GM19395 (cell line): ENCODE data around the gene FTSJ3.
"Not testable (repeated sequence)": the region's sequence is repeated elsewhere in the genome, so short reads cannot be mapped to it uniquely, and the experiment has no call there.

Source experiments
- ATAC-seq: cut with Tn5 transposase; IDR thresholded peaks from one replicate; pipeline ENCODE4 v1.9.1; 2021; ENCODE audit warnings: mild to moderate bottlenecking, moderate library complexity; ENCODE audit not compliant: unreplicated experiment

FTSJ3 gene

DNA sequence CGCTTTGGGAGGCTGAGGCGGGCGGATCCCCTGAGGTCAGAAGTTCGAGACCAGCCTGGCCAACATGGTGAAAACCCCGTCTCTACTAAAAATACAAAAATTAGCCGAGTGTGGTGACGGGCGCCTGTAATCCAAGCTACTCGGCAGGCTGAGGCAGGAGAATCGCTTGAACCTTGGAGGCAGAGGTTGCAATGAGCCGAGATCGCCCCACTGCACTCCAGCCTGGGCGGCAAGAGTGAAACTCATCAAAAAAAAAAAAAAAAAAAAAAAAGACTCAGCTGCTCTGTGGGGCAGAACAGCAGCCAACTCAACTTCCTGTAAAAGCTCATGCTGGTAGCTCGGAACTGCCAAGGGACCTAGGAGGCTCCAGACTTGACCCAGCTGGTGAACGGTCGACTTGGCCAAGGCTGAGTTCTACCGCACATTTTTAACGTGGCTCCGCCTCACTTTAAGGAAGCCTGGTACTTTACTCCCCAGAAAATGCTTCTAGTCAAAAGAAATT is 16.0 kb upstream of the FTSJ3 start:
- ATAC-seq: not testable (repeated sequence)

DNA sequence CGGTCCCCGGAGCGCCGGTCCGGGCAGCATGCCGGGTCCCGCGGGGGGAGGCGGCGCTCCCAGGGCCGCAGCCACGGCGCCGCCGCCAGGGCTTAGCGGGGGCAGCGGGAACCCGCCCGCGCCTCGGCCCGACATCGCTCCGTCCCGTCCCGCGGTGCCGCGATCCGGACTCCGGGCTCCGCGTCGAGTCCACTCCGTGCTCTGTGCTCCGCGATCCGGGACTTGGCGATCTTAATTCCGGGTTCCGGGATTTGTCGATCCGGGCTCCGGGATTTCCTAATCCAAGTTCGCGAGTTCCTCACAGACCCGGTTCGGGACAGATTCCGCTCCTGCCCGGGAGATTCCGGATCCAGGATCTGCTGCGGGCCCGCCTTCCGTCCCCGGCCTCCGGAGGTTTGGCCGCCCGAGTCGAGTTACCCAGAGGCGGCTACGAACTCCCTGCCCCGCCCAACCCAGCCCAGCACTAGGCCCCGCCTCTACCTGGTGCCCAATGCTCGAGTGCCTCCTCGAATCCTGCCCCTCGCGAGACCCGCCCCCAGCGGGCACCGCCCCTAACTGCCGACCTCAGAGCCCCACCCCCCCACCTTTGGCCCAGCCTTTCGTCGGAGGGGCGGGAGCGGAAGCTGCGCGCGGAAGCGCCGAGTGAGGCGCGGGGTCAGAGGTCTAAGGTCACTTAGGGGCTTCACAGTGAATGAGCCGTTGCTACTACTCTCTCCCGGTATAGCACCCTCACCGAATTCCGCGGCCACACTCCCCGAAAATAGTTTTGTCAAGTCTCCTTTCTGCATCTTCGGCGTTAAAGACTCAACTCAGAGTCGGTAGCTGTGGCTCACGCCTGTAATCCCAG is 15.3 kb upstream of the FTSJ3 start, which contains the start of gene SMARCD2:
SMARCD2 (minus strand) TSS at position 146 of the 847 bp plus-strand sequence; CDS start at position 135, 11 bp downstream.
- ATAC-seq: peak; percentile 74

DNA sequence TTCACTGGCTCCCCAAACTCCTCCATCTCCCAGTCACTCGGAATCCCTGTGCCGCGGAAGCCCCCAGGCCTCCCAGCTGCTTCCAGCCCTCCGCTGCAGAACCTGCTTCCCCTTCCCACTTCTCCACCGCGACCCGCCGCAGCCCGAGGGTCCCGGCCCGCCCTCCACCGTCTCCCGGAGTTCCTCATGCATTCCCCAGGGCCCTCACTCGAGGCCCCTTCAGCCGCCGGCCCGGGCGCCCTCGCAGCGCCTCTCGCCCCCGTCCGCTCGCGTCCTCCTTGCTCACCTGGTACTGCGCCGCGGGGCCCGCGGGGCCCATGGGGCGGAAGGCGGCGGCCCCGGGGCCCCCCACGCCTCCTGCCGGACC is 14.7 kb upstream of the FTSJ3 start:
- peak; percentile 31 for ATAC-seq

DNA sequence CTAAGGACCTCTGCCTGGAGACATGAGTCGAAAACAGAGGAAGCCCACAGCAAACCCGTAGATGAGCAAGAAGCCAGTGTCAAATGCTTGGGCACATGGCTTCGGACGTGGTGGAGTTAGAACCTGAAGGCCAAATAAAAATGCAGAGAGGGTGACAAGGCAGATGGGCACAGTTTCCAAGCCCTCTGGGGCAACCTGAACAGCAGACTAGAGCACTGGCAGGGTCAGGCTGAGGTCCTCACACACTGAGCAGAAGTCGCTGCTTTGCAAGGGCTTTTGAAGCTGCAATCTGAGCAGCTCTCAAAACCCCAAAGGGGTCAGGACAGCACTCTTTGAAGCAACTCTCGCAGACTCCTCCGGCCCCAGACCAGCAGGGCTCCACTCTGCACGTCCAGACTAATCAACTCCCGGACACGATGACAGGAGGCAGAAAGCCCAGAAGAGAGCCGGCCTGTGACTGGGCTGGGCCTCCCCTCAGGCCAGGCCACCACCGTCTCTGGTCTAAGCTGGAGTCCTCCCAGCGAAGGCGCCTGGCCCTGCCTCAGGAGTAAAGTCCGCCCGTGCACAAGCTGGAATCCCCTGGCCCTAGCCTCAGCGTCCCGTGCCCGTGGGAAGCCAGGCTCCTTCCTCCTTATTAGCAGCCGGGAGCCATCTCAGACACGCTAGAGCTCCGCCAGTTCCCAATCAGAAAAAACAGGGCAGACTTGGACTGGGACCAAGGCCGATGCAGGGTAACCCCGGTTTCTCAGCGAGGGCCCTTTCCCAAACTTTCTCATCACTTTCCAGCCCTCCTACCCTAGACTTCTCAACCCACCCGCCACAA is 14.1 kb upstream of the FTSJ3 start:
- no peak for ATAC-seq

DNA sequence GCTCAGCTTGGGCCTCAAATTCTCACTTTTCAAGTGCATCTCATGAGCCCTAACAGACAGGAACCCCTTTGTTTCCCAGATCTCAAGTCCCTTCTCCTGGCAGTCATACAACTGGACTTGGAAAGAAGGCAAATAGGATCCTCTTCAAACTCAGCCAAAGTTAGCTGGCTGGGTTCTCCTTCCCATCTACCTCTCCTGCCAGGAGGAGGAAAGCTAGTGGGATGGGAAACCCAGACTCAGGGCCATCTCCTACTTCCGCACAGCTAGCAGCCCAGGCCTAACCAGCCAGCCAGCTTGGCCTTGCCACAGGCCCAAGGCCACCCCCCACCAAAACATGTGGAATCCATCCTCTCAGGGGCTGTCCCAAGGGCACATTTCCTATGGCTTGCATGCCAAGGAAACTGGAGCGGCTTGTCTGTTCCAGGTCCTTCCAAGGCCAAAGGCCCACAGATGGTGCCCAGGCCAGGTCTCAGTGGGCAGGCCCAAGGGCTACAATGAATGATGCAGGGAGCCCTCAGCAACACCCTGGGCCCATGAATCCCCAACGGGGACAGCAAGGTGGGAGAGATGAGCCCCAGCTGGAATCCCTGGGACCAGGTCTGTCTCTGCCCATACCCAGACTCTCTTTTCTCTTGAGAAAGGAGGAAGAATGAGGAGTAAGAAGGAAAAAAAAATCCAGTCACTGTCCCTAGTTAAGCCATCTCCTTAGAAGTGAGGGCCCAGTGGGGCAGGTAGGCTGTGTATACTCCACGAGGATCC is 13.3 kb upstream of the FTSJ3 start:
- no peak for ATAC-seq

DNA sequence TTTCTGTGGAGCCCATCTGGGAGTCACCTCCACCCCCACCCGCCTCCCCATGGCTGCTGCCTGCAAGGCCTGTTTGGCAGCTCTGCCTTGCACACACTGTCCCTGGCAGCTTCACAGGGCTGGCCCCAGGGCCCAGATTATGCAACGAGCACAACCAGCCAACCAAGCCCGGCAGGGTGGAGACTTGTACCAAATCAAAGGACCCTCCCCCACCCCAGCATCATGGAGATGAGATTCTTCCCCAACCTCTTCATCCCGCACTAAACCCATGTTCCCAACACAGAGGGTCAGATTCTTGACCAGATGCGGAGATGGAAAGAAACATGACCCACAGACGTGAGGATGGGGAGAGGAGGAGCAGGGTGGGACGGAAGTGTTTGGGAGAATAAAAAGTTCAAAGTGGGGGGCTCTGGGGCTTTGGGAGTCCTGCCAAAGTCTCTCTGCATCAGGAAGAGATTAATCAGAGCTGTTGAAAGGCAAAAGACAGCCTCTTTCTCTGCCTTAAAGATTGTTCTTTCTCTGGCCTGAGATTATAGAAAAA is 11.2 kb upstream of the FTSJ3 start:
- no peak for ATAC-seq

DNA sequence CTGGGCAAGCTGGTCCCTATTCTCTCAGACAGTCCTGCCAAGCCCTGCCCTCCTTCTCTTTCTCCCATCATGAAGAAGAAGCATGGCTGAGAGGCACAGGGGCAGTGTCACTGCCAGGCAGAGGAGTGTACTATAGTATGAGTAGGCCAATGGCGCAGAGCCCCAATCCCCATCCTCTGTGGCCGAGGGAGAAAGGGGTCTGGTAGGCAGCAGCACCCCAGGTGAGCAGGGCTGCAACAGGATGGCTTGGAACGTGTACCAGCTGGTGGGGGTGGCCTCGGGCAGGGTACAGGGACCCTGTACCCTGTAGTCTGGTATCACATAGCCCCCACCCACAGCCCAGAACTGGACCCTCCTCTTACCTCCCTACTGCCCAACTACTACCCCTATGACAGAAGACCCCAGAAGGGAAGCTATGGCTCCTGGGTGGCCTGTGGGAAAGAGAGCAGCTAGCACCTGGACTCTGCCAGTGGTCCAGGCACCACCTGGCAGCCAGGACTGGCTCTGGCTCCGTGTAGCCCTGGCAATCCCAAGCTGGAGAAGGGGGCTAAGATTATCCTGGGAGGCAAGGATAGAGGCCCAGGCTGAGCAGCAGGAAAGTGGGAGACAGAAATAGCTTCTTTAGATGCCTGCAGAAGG is 10.6 kb upstream of the FTSJ3 start:
- no peak for ATAC-seq

DNA sequence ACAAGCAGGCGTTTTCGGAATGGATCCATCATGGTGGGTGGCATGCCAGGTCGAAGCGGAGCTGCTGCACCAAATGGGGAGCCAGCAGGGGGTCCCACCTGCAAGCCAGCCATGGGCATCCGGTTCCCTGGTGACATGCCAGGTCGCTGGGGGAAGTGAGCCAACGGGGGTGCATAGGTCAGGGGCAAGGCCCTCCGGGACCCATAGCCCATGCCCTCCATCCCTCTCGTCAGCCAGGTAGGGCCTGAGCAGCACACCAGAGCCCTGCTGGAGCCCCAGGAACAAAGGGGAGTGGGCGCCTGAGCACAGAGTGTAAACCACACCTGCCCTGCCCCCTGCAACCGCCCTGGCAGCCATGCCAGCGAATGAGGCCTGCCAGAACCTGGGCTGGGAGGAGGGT is 10.0 kb upstream of the FTSJ3 start:
- no peak for ATAC-seq

DNA sequence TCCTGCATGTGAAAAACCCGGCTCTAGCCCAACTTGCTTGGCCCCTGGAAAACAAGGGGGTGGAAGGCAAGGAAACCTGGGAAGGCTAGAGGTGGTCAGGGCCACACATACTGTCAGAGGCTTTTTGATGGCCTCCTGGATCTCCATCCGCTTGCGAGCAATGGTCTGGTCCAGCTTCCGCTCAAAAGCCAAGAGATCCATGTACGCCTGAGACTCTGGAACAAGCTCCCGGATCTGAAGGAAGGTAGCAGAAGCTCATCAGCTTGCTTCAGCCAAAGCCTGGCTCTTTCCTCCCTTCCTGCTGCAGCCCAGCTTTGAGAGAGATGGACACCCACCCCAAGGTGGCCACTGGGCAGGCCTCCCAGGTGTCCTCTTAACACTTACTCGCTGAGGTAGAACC is 9.3 kb upstream of the FTSJ3 start:
- ATAC-seq: no peak

DNA sequence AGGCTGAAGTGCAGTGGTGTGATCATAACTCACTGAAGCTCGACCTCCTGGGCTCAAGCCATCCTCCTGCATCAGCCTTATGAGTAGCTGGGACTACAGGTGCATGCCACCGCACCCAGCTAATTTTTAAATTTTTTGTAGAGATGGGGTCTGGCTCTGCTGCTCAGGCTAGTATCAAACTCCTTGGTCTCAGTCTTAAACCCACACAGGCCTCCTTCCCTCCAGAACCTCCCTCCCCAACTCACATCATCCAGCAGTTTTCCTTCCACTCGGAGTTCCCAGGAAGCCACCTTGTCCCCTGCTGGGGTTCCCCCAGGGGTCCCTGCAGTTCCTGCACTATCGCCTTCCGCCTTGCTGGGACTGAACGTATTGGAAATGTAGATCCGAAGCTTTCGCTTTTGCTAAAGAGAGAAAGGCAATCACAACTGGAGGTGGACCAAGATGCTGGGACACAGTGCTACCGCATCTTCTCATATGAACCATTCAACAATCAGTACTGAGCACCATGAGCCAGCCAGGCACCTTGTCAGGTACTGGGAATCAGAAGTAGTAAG is 7.8 kb upstream of the FTSJ3 start:
- no peak for ATAC-seq

DNA sequence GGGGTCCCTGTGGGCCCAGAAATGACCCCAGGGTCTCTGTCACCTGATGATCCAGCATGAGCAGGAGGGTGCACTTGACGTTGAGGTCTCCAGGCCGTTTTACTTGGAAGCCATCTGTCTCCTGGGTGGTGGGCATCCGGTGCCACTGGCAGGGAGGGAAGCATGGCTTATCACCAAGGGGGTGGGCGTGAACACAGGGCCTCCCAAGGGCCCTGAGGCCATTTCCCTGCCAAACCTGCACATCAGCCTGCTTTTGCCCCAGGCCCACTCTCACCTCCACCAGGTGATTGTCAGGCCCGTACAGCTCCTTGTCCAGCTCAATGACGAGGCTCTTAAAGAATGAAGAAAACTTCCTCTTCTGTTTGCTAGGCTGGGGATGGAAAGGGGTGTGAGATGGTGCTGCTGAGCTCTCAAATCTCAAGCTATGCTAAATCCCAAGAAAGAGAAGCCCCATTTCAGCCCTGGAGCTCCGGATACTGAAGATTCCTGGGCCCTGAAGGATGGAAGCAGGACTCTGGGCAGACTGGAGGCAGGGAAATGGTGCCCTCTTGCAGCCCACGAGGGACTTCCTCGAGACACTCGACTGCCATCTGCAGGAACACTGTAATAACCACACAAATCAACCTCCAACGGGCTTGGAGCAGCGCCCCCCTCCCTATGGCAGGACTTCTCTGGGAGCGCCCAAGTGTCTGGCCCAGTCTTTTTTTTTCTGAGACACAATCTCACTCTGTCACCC is 7.1 kb upstream of the FTSJ3 start:
- ATAC-seq: peak; percentile 64

DNA sequence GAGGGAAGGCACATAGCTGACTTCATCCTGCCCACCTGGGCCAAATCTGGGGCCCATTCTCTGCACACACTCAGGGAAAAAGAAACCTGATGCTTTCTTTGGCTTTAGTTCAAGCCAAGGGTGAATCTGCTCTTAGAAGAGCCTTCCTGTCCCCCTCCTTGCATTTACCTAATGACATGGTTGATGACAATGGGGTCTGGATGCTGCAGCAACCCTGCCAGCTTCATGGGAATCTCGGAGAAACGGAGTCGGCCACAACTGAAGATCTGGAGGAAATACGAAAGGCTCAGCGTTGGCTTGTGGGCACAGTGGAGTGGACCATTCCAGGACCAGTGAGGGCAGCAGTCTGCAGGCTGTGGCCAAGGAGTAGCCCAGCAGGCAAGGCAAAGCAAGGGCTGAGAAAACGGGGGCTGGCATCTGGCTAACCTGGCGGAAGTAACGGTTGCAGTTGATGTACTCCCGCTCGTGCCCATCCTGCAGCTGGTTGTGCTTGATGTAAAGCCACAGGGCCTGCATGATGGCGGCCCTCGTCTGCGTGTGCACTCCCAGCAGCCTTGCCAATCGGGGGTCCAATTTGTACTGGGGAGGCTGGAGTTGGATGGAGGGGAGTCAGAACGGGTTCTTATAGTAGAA is 6.4 kb upstream of the FTSJ3 start:
- no peak for ATAC-seq

DNA sequence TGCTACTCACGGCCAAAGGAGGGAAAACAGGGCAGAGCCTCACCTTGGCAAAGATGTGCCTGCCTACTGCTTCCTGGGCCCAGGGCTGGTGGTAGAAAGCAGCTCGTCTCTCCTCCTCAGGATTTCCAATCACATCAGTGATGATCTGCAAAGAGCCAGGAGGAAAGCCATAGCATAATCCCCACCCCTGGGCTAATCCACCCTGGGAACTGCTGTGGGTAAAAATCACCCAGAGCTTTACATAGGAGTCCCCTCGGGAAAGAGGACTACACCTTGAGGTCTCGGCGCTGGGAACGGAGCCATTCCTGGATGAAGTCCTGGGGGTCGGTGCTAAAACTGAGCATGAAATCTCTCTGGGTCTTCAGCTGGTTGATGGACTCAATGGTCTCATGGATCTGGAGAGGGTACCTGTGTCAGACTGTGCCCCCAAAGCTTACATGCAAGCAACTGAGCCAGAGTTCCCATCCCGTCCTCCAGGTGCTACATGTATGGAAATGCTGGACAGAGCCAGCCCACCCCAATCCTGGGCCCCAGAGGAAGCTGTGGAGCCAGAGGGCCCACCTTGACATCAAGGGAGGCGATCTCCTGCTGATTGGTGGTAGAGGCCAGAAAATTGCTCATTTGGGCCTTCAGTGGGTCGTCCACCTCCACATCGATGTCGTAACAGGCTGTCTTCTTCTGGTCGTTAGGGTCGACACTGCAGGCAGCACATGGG is 5.7 kb upstream of the FTSJ3 start:
- ATAC-seq: no peak

DNA sequence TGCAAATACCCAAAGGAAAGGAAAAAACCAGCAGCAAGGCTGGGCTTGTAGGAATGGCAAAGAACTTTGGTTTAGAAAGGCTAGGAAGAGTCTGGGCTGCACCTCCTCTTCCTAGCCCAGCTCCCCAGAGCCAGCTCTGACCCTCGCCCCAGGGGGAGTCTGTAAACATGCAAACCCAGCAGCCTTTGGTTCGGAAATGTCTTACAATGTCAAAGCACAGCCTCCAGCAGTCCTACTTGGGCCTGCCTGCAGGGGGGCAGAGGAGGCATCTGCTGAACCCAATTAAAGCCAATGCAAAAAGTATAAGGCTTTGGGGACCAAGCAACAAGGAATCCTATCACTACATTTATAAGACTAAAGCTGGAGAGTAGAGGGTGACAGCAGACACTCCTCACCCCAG is 5.0 kb upstream of the FTSJ3 start:
- no peak for ATAC-seq

DNA sequence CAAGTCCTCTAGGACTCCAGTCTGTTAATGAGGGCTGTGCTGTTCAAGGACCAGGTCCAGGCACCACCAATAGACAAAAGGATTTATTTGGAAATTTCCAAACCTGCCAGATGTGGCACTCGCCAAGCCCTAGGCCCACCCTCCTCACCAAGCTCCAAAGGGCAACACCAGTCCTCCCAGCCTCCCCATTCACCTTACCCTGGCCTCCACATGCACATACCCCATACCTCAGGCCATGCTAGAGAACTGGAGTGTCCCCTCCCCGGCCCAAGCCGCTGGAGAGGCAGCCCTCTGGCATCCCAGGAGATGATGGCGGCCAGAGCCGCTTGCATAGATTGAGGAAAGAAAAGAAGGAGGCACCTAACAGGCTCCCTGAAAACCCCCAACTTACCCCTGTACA is 4.6 kb upstream of the FTSJ3 start:
- ATAC-seq: no peak

DNA sequence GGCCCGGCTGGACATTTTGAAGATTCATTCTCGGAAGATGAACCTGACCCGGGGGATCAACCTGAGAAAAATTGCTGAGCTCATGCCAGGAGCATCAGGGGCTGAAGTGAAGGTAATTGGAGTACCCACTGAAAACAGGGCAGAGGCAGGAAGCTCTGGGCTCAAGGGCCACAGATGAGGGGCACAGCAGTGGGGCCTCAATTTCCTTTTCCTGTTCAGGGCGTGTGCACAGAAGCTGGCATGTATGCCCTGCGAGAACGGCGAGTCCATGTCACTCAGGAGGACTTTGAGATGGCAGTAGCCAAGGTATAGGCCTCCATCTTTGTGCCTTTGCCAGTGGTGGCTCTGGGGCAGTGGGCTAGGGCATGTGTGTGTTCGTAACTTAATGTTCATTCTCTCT is 4.0 kb upstream of the FTSJ3 start:
- ATAC-seq: no peak

DNA sequence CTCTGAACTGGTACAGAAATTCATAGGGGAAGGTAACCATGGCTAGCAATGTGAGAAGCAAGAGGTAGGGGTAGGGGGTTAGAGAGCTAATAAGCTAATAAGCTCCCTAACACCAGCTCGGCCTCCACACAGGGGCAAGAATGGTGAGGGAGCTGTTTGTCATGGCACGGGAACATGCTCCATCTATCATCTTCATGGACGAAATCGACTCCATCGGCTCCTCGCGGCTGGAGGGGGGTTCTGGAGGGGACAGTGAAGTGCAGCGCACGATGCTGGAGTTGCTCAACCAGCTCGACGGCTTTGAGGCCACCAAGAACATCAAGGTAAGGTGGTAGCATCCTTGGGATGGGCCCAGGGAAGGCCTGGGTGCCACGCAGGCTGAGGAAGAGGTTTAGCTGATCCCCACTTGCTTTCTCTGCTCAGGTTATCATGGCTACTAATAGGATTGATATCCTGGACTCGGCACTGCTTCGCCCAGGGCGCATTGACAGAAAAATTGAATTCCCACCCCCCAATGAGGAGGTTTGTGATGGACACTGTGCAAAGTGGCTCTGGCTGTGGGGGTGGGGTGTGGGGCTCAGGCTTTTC is 3.5 kb upstream of the FTSJ3 start:
- no peak for ATAC-seq

DNA sequence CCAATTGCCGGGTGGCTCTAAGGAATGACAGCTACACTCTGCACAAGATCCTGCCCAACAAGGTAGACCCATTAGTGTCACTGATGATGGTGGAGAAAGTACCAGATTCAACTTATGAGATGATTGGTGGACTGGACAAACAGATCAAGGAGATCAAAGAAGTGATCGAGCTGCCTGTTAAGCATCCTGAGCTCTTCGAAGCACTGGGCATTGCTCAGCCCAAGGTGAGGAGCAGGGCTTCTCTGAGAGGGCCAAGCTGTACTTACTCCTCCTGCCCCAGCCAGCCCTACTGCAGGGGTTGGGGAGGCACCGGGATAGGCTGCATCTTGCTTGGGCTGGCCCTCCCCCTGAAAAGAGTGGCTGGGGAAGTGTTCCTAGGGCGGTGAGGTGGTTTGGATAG is 2.8 kb upstream of the FTSJ3 start:
- no peak for ATAC-seq
